ENCODE measurements around the gene FGGY.

DNA sequence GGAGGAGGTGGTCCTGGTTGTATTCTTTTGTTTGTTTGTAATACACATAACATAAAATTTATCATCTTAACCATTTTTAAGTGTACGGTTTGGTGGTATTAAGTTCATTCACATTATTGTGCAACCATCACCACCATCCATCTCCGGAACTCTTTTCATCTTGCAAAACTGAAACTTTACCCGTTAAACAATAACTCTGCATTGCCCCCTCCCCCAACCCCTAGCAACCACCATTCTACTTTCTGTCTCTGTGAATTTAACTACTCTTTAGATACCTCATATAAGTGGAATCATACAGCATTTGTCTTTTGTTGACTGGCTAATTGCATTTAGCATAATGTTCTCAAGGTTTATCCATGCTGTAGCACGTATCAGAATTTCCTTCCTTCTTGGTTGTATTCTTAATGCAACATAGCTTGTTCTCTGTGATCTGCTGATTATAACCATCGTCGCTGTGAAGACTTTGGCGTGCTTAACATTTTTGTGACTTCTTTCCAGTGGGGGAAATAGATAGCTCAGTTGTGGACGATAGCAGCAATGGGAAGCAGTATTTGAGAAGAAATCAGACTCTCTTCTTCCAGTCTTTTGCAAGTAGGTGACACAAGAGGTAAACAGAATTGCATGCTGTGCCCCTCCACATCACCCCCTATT is 400.4 kb downstream of the FGGY start:
- TF ChIP-seq CTCF (IDR thresholded peaks at IDR 0.05) (no peak), EZH2 (IDR thresholded peaks at IDR 0.05) (no peak)

Measured in neural progenitor cell (in vitro differentiated cells).